Fibroblast of lung (primary cell): ENCODE measurements around the gene AKT1. TPM values are rescaled to one million over a fixed set of nuclear protein-coding genes. Genes with fewer than 3 reads are reported as not detected.

Source experiments
- DNase-seq, 2 donors: peaks; one replicate each; pipeline versions ENCODE4 v3.0.0 to v3.0.0-alpha.2; 2010; ENCODE audit warnings: low read depth in 2 of 2
- H2AFZ ChIP-seq: 2 replicates; pipeline ENCODE4 v1.5.1; 2012; ENCODE audit warnings: low read length, control low read depth, inconsistent platforms
- H3K27ac ChIP-seq: 2 replicates; pipeline ENCODE4 v1.5.1; 2011; ENCODE audit warnings: low read length, control low read depth; ENCODE audit not compliant: insufficient read depth
- H3K27me3 ChIP-seq: 2 replicates; pipeline ENCODE4 v1.5.1; 2011; ENCODE audit warnings: mild to moderate bottlenecking, low read length; ENCODE audit not compliant: control insufficient read depth, insufficient read depth
- H3K36me3 ChIP-seq: 2 replicates; pipeline ENCODE4 v1.5.1; 2011; ENCODE audit warnings: low read length; ENCODE audit not compliant: control insufficient read depth, insufficient read depth
- H3K4me1 ChIP-seq: 2 replicates; pipeline ENCODE4 v1.5.1; 2011; ENCODE audit warnings: low read length; ENCODE audit not compliant: control insufficient read depth, insufficient read depth; ENCODE audit errors: extremely low read depth
- H3K4me2 ChIP-seq: 2 replicates; pipeline ENCODE4 v1.5.1; 2011; ENCODE audit warnings: low read length, control low read depth; ENCODE audit not compliant: insufficient read depth; ENCODE audit errors: extremely low read depth
- H3K4me3 ChIP-seq, 4 experiments: fragments of 200-600 bp in 1 of 4; sonication (generic) in 1 of 4; replicated peaks in 1 of 4; 2 replicates each; pipeline ENCODE4 v1.5.1; 2011 to 2016; ENCODE audit warnings: low read length in 4 of 4, low read depth in 3 of 4, mild to moderate bottlenecking in 3 of 4, control low read depth in 2 of 4, inconsistent platforms in 1 of 4, mixed read lengths in 1 of 4; ENCODE audit not compliant: insufficient read depth in 1 of 4; ENCODE audit errors: control extremely low read depth in 1 of 4
- H3K79me2 ChIP-seq: 2 replicates; pipeline ENCODE4 v1.5.1; 2012; ENCODE audit warnings: mild to moderate bottlenecking, low read length, inconsistent platforms; ENCODE audit not compliant: control insufficient read depth, insufficient read depth
- H3K9ac ChIP-seq: 2 replicates; pipeline ENCODE4 v1.5.1; 2011; ENCODE audit warnings: mild to moderate bottlenecking, low read length, control low read depth; ENCODE audit not compliant: insufficient read depth
- H3K9me3 ChIP-seq: 2 replicates; pipeline ENCODE4 v1.5.1; 2012; ENCODE audit warnings: low read depth, low read length; ENCODE audit not compliant: control insufficient read depth, insufficient read depth
- H4K20me1 ChIP-seq: 2 replicates; pipeline ENCODE4 v1.5.1; 2011; ENCODE audit warnings: low read length; ENCODE audit not compliant: control insufficient read depth, insufficient read depth; ENCODE audit errors: extremely low read depth
- EZH2 ChIP-seq: IDR thresholded peaks from 2 replicates; pipeline ENCODE4 v1.5.1; 2012; ENCODE audit warnings: low read length, control low read depth, mild to moderate bottlenecking; ENCODE audit errors: missing control alignments
- polyA plus RNA-seq, 2 donors: library from polyadenylated mRNA; depleted of rRNA in 1 of 2; stranded (reverse) in 1 of 2; unstranded in 1 of 2; fragments of >200 nt; gene quantifications; 2 replicates each; pipeline ENCODE4 v1.2.1, GENCODE V29; 2011 to 2012; ENCODE audit warnings: missing spikeins in 1 of 2
- total RNA-seq: library from RNA; depleted of rRNA; stranded (reverse); fragments of >200 nt; gene quantifications from 2 replicates; pipeline ENCODE4 v1.2.1, GENCODE V29; 2014
- TF ChIP-seq, protein P1 (sequence below), 2 donors: IDR thresholded peaks in 1 of 2; conservative IDR thresholded peaks in 1 of 2; 1 replicate in 1 of 2; 2 replicates in 1 of 2; pipeline ENCODE4 v1.5.1; 2011 to 2012; ENCODE audit warnings: low read length in 2 of 2, control low read depth in 1 of 2, inconsistent platforms in 1 of 2, low read depth in 1 of 2, mild to moderate bottlenecking in 1 of 2

The AKT1 gene
- total and polyA plus RNA-seq, 2 donors (not counting 1 experiment from before 2014, with no cell fraction given): 83.2 to 127 TPM

DNA sequence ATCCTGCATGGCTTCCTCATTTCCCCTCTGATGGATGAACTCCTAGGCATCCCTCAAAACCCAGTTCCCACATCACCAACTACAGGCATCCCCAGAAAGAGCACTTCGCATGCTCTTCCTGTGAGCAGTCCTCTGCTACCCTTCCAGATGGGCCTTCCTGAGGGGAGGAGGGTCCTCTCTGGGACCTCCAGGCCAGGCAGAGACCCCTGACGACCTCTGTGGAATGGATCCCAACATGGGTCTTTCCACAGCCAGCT is 1.9 kb downstream of the AKT1 start:
- peak overlapping the region; percentile 69 for H3K27ac ChIP-seq
- peak overlapping the region in 3 of 4 experiments; percentile 62 to 75 (median 67) for H3K4me3 ChIP-seq
- H4K20me1 ChIP-seq: no peaks in the 10 kb centered on the region
- H3K9ac ChIP-seq: no peak overlapping the region
- TF ChIP-seq, protein P1, sequence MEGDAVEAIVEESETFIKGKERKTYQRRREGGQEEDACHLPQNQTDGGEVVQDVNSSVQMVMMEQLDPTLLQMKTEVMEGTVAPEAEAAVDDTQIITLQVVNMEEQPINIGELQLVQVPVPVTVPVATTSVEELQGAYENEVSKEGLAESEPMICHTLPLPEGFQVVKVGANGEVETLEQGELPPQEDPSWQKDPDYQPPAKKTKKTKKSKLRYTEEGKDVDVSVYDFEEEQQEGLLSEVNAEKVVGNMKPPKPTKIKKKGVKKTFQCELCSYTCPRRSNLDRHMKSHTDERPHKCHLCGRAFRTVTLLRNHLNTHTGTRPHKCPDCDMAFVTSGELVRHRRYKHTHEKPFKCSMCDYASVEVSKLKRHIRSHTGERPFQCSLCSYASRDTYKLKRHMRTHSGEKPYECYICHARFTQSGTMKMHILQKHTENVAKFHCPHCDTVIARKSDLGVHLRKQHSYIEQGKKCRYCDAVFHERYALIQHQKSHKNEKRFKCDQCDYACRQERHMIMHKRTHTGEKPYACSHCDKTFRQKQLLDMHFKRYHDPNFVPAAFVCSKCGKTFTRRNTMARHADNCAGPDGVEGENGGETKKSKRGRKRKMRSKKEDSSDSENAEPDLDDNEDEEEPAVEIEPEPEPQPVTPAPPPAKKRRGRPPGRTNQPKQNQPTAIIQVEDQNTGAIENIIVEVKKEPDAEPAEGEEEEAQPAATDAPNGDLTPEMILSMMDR (conservative IDR thresholded peaks at IDR 0.05 in 1 of 2, IDR thresholded peaks at IDR 0.05 in 1 of 2; ENCODE audit: low read depth in 1 of 2, low read length in 2 of 2): no peak
- no peak for TF ChIP-seq EZH2
- H3K27me3 ChIP-seq: no peaks in the 10 kb centered on the region
- H3K4me2 ChIP-seq: peak overlapping the region; percentile 76
- peaks cover 53% of the 10 kb centered on the region for H3K79me2 ChIP-seq
- no peaks in the 10 kb centered on the region for H3K9me3 ChIP-seq
- H3K4me1 ChIP-seq: peaks cover 9% of the 10 kb centered on the region
- no peak for DNase-seq
- peaks cover 12% of the 10 kb centered on the region for H3K36me3 ChIP-seq
- H2AFZ ChIP-seq: no peak overlapping the region

DNA sequence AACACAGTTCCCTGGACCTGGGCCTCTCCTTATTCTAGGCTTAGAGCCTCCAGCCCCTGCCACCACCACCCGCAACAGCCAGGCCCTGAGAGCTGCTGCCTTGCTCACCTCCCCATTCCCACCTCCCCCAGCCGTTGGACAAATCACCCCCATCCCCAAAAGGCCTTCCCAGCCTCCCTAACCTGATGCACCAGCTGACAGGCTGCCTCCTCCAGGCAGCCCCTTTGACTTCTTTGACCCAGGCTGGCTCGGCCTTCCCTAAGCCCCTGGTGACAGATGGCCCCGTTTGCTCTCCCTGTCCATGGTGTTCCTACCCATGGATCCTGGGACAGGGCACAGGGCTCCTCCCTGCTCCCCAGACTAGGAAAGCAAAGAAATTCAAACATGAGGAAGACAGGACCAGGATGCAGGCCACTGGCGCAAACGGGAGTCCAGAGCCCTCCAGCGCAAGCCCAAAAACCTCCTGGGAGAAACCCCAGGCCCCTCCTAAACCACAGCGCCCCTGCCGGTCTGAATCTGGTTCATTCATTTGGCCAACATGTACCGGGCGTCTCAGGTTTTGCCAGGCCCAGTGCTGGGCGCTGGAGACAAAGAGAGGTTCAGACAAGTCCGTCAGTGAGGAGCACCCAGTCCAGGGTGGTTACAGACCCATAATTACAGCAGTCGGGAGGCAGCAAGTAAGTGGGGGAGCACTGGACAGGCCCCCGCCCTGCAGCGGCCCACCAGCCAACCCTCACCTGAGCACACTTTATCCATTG is 2.4 kb downstream of the AKT1 start:
- Histone ChIP-seq H3K27ac (no peak overlapping the region), H3K79me2 (peaks cover 57% of the 10 kb centered on the region), H4K20me1 (no peaks in the 10 kb centered on the region), H3K4me1 (peaks cover 9% of the 10 kb centered on the region), H3K4me3 (peak overlapping the region in 1 of 4 experiments; percentile 75), H3K27me3 (no peaks in the 10 kb centered on the region), H3K9ac (no peak overlapping the region), H3K4me2 (peak overlapping the region; percentile 76), H3K36me3 (peaks cover 14% of the 10 kb centered on the region), H2AFZ (no peak overlapping the region), H3K9me3 (no peaks in the 10 kb centered on the region)
- TF ChIP-seq, protein P1 (conservative IDR thresholded peaks at IDR 0.05 in 1 of 2, IDR thresholded peaks at IDR 0.05 in 1 of 2; ENCODE audit: low read depth in 1 of 2, low read length in 2 of 2): no peak
- no peak for TF ChIP-seq EZH2
- DNase-seq: no peak

DNA sequence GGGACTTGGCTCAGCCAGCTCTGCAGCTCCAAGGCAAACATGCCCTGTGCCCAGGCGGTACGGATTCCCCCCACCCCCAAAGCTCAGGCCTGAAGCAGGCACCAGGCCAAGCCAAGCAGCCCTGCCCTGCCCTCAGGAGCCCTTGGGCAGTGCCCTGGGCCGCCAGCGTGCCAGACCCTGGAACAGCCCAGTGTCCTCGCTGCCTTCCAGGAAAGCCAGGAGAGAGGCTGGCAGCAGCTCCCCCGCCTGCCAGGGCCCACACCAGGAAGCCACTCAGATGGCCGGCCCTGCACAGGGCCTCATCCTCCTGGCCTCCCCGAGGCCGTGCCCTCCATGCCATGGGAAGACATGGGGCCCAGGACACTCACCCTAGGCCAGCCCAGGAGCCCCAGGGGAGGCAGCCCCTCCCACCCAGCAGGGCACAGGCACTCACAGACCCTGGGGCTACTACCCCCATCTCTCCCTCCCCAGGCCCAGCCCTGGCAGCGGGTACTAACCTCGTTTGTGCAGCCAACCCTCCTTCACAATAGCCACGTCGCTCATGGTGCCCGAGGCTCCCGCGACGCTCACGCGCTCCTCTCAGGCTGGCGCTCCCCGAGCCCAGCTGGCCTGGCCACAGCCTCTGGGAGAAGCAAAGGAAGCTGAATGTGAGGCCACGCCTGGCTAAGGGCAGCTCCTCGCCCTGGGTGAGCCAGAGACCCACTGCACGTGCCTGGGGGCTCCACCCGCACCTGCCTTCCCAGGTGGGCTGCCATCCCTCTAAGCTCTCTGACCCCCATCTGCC is 3.3 kb downstream of the AKT1 start:
- Histone ChIP-seq H3K4me1 (peaks cover 7% of the 10 kb centered on the region), H3K9me3 (no peaks in the 10 kb centered on the region), H3K4me3 (no peak overlapping the region), H3K27ac (no peak overlapping the region), H3K36me3 (peaks cover 14% of the 10 kb centered on the region), H4K20me1 (no peaks in the 10 kb centered on the region), H3K79me2 (peaks cover 57% of the 10 kb centered on the region), H2AFZ (no peak overlapping the region), H3K27me3 (no peaks in the 10 kb centered on the region), H3K4me2 (no peak overlapping the region), H3K9ac (no peak overlapping the region)
- TF ChIP-seq, protein P1 (conservative IDR thresholded peaks at IDR 0.05 in 1 of 2, IDR thresholded peaks at IDR 0.05 in 1 of 2; ENCODE audit: low read depth in 1 of 2, low read length in 2 of 2): no peak
- no peak for TF ChIP-seq EZH2
- DNase-seq: no peak
